ENCODE data around the gene METTL21A. TPM values are rescaled to one million over a fixed set of nuclear protein-coding genes. Genes with fewer than 3 reads are reported as not detected.

METTL21A gene
- total RNA-seq, 4 donors from 2014 or later, result 10.1 to 31.6 (median 22.5) TPM

DNA sequence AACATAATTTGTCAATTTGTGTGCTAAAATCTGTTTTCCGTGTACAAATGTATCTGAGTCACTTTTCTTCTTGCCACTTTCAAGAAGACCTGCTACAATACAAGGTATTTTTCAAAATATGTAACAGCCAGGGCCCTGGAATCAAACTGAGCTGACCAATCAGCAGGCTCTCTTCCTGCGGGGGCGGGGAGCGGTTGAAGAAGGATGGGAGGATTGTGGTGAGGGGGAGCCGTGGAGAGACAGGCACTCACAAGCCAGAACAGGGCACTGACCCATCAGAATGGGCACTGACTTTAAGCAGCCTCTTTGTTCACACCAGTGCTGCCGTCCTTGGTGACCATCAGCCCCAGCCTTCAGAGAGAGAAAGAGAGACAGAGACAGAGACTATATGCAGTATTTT, 45.7 kb upstream of the METTL21A start:
- DNase-seq (ENCODE audit: extremely low spot score), result no peak
- H3K4me3 ChIP-seq, result no peak overlapping the region
- no peak overlapping the region for H3K27ac ChIP-seq (replicated peaks in 1 of 4)
- TF ChIP-seq POLR2AphosphoS5 (IDR thresholded peaks at IDR 0.05) (no peak), EP300 (IDR thresholded peaks at IDR 0.05) (no peak), POLR2A (IDR thresholded peaks at IDR 0.05; ENCODE audit: low read depth) (no peak)
- TF ChIP-seq, protein P1, sequence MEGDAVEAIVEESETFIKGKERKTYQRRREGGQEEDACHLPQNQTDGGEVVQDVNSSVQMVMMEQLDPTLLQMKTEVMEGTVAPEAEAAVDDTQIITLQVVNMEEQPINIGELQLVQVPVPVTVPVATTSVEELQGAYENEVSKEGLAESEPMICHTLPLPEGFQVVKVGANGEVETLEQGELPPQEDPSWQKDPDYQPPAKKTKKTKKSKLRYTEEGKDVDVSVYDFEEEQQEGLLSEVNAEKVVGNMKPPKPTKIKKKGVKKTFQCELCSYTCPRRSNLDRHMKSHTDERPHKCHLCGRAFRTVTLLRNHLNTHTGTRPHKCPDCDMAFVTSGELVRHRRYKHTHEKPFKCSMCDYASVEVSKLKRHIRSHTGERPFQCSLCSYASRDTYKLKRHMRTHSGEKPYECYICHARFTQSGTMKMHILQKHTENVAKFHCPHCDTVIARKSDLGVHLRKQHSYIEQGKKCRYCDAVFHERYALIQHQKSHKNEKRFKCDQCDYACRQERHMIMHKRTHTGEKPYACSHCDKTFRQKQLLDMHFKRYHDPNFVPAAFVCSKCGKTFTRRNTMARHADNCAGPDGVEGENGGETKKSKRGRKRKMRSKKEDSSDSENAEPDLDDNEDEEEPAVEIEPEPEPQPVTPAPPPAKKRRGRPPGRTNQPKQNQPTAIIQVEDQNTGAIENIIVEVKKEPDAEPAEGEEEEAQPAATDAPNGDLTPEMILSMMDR (IDR thresholded peaks at IDR 0.05), result no peak
- intact Hi-C loops (cut with DNase I), result no loop called here
- 71% methylated on average over 6 of the region's 6 CpGs for WGBS
- H3K36me3 ChIP-seq, result no peaks in the 10 kb centered on the region
- no peaks in the 10 kb centered on the region for H3K9me3 ChIP-seq
- H3K27me3 ChIP-seq, result no peaks in the 10 kb centered on the region
- H3K4me1 ChIP-seq, result no peaks in the 10 kb centered on the region

DNA sequence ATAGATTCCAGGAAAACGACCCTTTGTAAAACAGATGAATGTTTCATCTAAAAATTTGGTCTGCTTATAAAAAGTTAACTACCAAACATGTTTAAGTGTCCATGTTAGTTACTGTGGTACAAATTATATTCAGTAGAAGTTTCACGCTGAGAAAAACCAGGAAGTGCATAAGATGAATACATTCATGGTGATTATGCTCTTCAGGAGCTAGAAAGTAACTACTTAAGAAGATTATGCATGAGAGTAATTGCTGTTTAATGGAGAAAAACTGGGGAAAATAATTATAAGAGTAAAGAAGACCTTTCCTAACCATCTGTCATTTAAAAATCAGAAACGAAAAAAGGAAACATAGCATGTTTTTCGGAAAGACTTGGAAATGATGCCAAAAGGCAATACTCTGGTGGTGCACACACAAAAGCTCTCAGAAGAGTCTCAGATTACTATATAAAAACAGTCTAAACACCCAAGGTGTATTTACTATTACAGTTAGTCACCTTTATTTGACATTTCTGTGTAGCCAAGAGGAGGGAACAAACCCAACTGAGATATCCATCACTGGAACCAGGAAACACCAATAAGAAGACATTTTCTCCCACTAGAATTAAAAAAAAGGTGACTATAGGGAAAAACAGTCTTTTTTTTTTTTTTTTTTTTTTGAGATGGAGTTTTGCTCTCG, 38.8 kb upstream of the METTL21A start:
- intact Hi-C loops (cut with DNase I), result no loop called here

DNA sequence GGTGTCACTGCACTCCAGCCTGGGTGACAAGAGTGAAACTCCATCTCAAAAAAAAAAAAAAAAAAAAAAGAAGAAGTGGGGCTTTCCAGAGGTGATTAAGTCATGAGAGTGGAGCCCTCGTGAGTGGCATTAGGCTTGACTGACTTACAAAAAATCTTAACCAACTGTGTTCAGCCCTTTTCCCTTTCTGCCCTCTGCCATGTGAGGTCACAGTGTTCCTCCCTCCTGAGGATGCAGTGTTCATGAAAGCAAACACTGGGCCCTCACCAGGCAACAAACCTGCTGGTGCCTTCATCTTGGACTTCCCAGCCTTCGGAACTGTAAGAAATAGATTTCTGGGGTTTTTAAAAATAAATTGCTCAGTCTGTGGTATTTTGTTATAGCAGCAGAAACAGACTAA, 37.0 kb upstream of the METTL21A start:
- 80% methylated on average over 2 of the region's 2 CpGs for WGBS
- no peaks in the 10 kb centered on the region for H3K9me3 ChIP-seq
- no peak for DNase-seq (ENCODE audit: extremely low spot score)
- H3K27ac ChIP-seq (replicated peaks in 1 of 4), result no peak overlapping the region
- H3K36me3 ChIP-seq, result no peaks in the 10 kb centered on the region
- TF ChIP-seq POLR2A (IDR thresholded peaks at IDR 0.05; ENCODE audit: low read depth), result no peak
- TF ChIP-seq EP300 (IDR thresholded peaks at IDR 0.05), result no peak
- TF ChIP-seq, protein P1 (IDR thresholded peaks at IDR 0.05), result no peak
- no peak for TF ChIP-seq POLR2AphosphoS5 (IDR thresholded peaks at IDR 0.05)
- intact Hi-C loops (cut with DNase I), result no loop called here
- no peaks in the 10 kb centered on the region for H3K27me3 ChIP-seq
- H3K4me1 ChIP-seq, result no peaks in the 10 kb centered on the region
- no peak overlapping the region for H3K4me3 ChIP-seq

More for the DNA sequence above, 38.8 kb upstream of the METTL21A start:
- WGBS, result 60% methylated on average over 5 of the region's 5 CpGs
- TF ChIP-seq POLR2AphosphoS5 (IDR thresholded peaks at IDR 0.05), result no peak
- no peak for TF ChIP-seq POLR2A (IDR thresholded peaks at IDR 0.05; ENCODE audit: low read depth)
- no peak for TF ChIP-seq EP300 (IDR thresholded peaks at IDR 0.05)
- TF ChIP-seq, protein P1 (IDR thresholded peaks at IDR 0.05), result no peak
- no peak for DNase-seq (ENCODE audit: extremely low spot score)
- H3K9me3 ChIP-seq, result no peaks in the 10 kb centered on the region
- H3K4me1 ChIP-seq, result no peaks in the 10 kb centered on the region
- no peaks in the 10 kb centered on the region for H3K36me3 ChIP-seq
- H3K27ac ChIP-seq (replicated peaks in 1 of 4), result no peak overlapping the region
- no peak overlapping the region for H3K4me3 ChIP-seq
- no peaks in the 10 kb centered on the region for H3K27me3 ChIP-seq

DNA sequence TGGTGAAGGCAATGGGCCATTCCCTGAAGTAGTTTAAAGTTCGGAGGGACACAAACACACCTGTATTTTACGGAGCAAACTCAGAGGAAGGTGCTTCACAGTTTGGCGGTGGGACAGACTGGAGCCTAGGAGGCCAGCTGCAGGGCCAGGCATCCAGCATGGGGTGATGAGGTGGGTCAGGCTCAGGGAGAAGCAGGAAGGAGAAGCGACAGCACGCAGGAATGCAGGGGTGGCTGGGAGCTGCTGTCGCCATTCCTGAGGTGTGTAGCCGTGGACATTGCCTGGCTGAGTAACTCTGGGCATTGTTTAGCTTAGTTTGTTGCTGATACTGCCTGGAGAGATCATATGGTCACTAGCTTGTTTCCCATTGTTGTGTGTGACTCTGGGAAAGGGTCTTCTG, 35.8 kb upstream of the METTL21A start:
- intact Hi-C loops (cut with DNase I), result no loop called here
- Histone ChIP-seq H3K4me3 (no peak overlapping the region), H3K27me3 (no peaks in the 10 kb centered on the region), H3K27ac (replicated peaks in 1 of 4) (no peak overlapping the region), H3K36me3 (no peaks in the 10 kb centered on the region), H3K9me3 (no peaks in the 10 kb centered on the region), H3K4me1 (no peaks in the 10 kb centered on the region)
- whole genome bisulfite sequencing, result 90% methylated on average over 7 of the region's 7 CpGs
- TF ChIP-seq POLR2A (IDR thresholded peaks at IDR 0.05; ENCODE audit: low read depth) (no peak), POLR2AphosphoS5 (IDR thresholded peaks at IDR 0.05) (no peak), EP300 (IDR thresholded peaks at IDR 0.05) (no peak)
- TF ChIP-seq, protein P1 (IDR thresholded peaks at IDR 0.05), result no peak
- DNase-seq (ENCODE audit: extremely low spot score), result no peak

DNA sequence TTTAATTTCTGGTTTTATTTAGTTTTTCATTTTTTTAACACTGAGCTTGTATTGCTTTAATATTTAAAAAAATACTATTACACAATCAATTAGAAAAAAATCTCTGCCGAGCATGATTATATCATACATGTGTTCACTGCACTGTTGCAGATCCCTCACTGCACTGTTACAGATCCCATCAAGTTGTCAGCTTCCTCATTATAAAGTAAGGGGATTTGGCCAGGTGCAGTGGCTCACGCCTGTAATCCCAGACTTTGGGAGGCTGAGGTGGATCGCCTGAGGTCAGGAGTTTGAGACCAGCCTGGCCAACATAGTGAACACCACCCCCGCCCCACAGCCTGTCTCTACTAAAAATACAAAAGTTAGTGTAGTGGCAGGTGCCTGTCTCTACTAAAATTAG, 33.0 kb upstream of the METTL21A start:
- DNase-seq (ENCODE audit: extremely low spot score), result no peak
- intact Hi-C loops (cut with DNase I), result no loop called here
- Histone ChIP-seq H3K4me1 (no peaks in the 10 kb centered on the region), H3K4me3 (no peak overlapping the region), H3K36me3 (no peaks in the 10 kb centered on the region), H3K27ac (replicated peaks in 1 of 4) (no peak overlapping the region), H3K9me3 (no peaks in the 10 kb centered on the region), H3K27me3 (no peaks in the 10 kb centered on the region)
- TF ChIP-seq, protein P1 (IDR thresholded peaks at IDR 0.05), result no peak
- TF ChIP-seq POLR2AphosphoS5 (IDR thresholded peaks at IDR 0.05) (no peak), POLR2A (IDR thresholded peaks at IDR 0.05; ENCODE audit: low read depth) (no peak), EP300 (IDR thresholded peaks at IDR 0.05) (no peak)
- 88% methylated on average over 4 of the region's 4 CpGs for WGBS
